Smooth muscle cell (in vitro differentiated cells): ENCODE data around the gene IFITM1. TPM values are rescaled to one million over a fixed set of nuclear protein-coding genes. Genes with fewer than 3 reads are reported as not detected.
A peak's percentile ranks its signal among the peaks of the same experiment; 100 is the strongest.

ENCODE experiments used
- DNase-seq: peaks from one replicate; lab custom pipeline; 2025; ENCODE audit not compliant: unreplicated experiment; lab: John Stamatoyannopoulos, UW
- H2AFZ ChIP-seq: fragments of 200-600 bp; sonication (generic); 2 replicates; pipeline ENCODE4 v1.6.0; 2016; ENCODE audit warnings: antibody characterized with exemption, low read depth, mild to moderate bottlenecking
- H3F3A ChIP-seq: fragments of 200-600 bp; sonication (generic); 2 replicates; pipeline ENCODE4 v1.6.0; 2017; ENCODE audit warnings: antibody characterized with exemption, low read depth
- H3K27ac ChIP-seq: fragments of 200-600 bp; sonication (generic); 2 replicates; pipeline ENCODE4 v1.5.1; 2016; ENCODE audit warnings: low read depth, mild to moderate bottlenecking
- H3K27me3 ChIP-seq: fragments of 200-600 bp; sonication (generic); 2 replicates; pipeline ENCODE4 v1.6.1; 2016; ENCODE audit warnings: low read depth, mild to moderate bottlenecking
- H3K36me3 ChIP-seq: fragments of 200-600 bp; sonication (generic); 2 replicates; pipeline ENCODE4 v1.5.1; 2016; ENCODE audit warnings: low read depth
- H3K4me1 ChIP-seq: fragments of 200-600 bp; sonication (generic); 2 replicates; pipeline ENCODE4 v1.5.1; 2016; ENCODE audit warnings: low read depth
- H3K4me2 ChIP-seq: fragments of 200-600 bp; sonication (generic); 2 replicates; pipeline ENCODE4 v1.6.0; 2016; ENCODE audit warnings: mild to moderate bottlenecking
- H3K4me3 ChIP-seq: fragments of 200-600 bp; sonication (generic); 2 replicates; pipeline ENCODE4 v1.5.1; 2016; ENCODE audit warnings: mild to moderate bottlenecking
- H3K79me2 ChIP-seq: fragments of 200-600 bp; sonication (generic); 2 replicates; pipeline ENCODE4 v1.6.0; 2016; ENCODE audit warnings: low read depth, mild to moderate bottlenecking
- H3K9ac ChIP-seq: fragments of 200-600 bp; sonication (generic); 2 replicates; pipeline ENCODE4 v1.6.0; 2016; ENCODE audit warnings: low read depth
- H3K9me3 ChIP-seq: fragments of 200-600 bp; sonication (generic); replicated peaks from 2 replicates; pipeline ENCODE4 v1.5.1; 2016; ENCODE audit warnings: low read depth
- H4K20me1 ChIP-seq: fragments of 200-600 bp; sonication (generic); 2 replicates; pipeline ENCODE4 v1.6.0; 2016; ENCODE audit warnings: low read depth
- WGBS: methylation state at CpG from one replicate; pipeline ENCODE4 v1.1.7; 2016; ENCODE audit warnings: low lambda C conversion rate; 5-methylcytosine and 5-hydroxymethylcytosine counted together
- polyA plus RNA-seq: library from polyadenylated mRNA; unstranded; fragments of >200 nt; fragmentation: Nextera tagmentation; extraction: Ambion mirVana; gene quantifications from 2 replicates; pipeline ENCODE4 v1.2.1, GENCODE V29; 2016
- total RNA-seq: library from RNA; depleted of rRNA; stranded (reverse); fragments of >200 nt; gene quantifications from 2 replicates; pipeline ENCODE4 v1.2.3, GENCODE V29; 2014
- TF ChIP-seq, protein P1 (sequence below): fragments of 200-600 bp; sonication (generic); IDR thresholded peaks from 2 replicates; pipeline ENCODE4 v1.5.1; 2017; ENCODE audit warnings: borderline replicate concordance, mild to moderate bottlenecking, antibody characterized with exemption; ENCODE audit not compliant: insufficient read depth, poor library complexity, severe bottlenecking

The IFITM1 gene
- total and polyA plus RNA-seq, 2 experiments from 2014 or later, result 355 to 726 TPM

DNA sequence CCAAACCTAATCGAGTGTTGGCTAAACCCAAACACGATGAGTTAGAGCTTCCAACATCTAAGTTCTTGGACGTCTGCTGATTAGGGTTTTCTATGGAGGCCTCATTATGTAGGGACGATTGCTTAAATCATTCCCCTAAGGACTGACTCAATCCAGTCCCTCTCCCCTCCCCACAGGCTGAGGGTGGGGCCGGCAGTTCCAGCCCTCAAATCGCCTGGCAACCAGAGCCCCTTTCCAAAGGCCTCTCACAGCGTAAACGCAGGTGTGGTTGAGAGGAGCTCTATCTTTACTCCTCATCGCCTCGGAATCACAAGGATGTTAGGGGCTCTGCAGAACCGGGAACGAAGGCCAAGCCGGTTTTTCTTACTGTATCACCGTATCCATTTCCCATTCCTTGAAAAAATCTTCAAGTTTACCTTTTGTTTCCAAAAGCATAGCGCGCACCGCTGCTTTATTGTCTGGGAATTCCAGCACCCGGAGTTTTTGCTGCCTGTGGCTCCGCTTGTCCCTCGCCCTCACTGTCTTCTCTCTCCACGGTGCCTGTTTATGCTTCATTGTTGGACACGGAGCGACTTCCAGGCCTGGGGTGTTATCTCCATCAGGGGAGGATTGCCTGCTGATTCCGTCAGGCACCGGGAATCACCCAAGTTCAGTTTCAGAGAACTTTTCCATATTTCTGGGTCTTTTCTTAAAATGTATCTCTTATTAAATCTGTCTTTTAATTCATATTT, 20.6 kb downstream of the IFITM1 start:
- no peaks in the 10 kb centered on the region for H3K9me3 ChIP-seq

DNA sequence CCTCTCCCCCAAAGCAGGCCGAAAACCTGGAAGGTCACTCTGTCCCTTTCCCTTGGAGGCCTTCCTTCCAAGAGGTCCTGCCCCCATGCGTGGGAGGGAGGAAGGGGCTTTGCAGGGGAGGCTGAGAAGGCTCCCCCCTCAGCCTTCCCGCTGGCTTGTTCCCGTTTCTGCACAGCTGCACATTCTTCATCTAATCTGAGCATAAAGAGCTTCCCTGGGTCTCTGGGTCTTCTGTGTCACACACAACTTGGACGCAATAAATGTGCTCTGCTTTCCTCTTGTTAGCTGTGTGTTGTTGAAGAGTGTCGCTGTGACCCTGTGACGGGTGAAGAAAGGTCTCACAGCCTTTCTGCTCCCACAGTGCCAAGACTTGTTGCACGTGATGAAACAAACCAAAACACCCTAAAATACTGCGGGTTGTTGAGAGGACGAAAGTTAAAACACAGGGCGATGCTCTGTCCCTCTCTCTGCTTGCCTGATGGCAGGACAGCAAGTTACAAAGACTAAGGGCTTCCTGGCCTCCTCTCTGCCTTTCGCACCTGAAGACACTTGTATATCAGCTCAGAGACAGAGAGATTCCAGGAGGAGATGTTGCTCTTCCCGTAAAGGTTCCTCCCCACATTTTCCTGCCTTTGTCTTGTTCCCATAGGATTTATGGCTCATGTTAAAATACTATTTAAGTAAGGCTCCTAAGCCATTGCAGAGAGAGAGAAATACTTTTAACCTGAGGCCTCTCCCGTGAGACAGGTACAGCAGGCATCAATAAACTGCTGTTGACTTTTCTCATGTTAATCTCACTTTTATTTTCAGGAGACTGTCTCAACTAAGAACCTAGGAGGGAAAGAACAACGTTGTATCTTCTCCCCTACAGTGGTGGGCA, 22.2 kb downstream of the IFITM1 start:
- peaks cover 4% of the 10 kb centered on the region for H3K27me3 ChIP-seq
- no peak overlapping the region for H3K9ac ChIP-seq
- peak overlapping the region; percentile 45 for H2AFZ ChIP-seq
- DNase-seq, result no peak
- TF ChIP-seq, protein P1, sequence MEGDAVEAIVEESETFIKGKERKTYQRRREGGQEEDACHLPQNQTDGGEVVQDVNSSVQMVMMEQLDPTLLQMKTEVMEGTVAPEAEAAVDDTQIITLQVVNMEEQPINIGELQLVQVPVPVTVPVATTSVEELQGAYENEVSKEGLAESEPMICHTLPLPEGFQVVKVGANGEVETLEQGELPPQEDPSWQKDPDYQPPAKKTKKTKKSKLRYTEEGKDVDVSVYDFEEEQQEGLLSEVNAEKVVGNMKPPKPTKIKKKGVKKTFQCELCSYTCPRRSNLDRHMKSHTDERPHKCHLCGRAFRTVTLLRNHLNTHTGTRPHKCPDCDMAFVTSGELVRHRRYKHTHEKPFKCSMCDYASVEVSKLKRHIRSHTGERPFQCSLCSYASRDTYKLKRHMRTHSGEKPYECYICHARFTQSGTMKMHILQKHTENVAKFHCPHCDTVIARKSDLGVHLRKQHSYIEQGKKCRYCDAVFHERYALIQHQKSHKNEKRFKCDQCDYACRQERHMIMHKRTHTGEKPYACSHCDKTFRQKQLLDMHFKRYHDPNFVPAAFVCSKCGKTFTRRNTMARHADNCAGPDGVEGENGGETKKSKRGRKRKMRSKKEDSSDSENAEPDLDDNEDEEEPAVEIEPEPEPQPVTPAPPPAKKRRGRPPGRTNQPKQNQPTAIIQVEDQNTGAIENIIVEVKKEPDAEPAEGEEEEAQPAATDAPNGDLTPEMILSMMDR, result no peak
- H3K4me1 ChIP-seq, result peaks cover 43% of the 10 kb centered on the region
- no peak overlapping the region for H3K4me3 ChIP-seq
- H4K20me1 ChIP-seq, result no peaks in the 10 kb centered on the region
- no peaks in the 10 kb centered on the region for H3F3A ChIP-seq
- no peaks in the 10 kb centered on the region for H3K9me3 ChIP-seq
- no peaks in the 10 kb centered on the region for H3K36me3 ChIP-seq
- H3K27ac ChIP-seq, result peak overlapping the region; percentile 87
- H3K79me2 ChIP-seq, result no peaks in the 10 kb centered on the region
- peak overlapping the region; percentile 77 for H3K4me2 ChIP-seq
- 33% methylated on average over 15 of the region's 15 CpGs for WGBS

More for the DNA sequence above, 20.6 kb downstream of the IFITM1 start:
- 3% methylated on average over 25 of the region's 25 CpGs for WGBS
- H2AFZ ChIP-seq, result peak overlapping the region; percentile 51
- peak overlapping the region; percentile 77 for H3K4me2 ChIP-seq
- H3K27me3 ChIP-seq, result no peaks in the 10 kb centered on the region
- TF ChIP-seq, protein P1, result no peak
- no peaks in the 10 kb centered on the region for H4K20me1 ChIP-seq
- peak overlapping the region; percentile 31 for H3K9ac ChIP-seq
- H3K4me3 ChIP-seq, result peak overlapping the region; percentile 23
- DNase-seq, result no peak
- H3K36me3 ChIP-seq, result no peaks in the 10 kb centered on the region
- H3K79me2 ChIP-seq, result no peaks in the 10 kb centered on the region
- peaks cover 2% of the 10 kb centered on the region for H3F3A ChIP-seq
- H3K4me1 ChIP-seq, result peaks cover 38% of the 10 kb centered on the region
- H3K27ac ChIP-seq, result peak overlapping the region; percentile 87

DNA sequence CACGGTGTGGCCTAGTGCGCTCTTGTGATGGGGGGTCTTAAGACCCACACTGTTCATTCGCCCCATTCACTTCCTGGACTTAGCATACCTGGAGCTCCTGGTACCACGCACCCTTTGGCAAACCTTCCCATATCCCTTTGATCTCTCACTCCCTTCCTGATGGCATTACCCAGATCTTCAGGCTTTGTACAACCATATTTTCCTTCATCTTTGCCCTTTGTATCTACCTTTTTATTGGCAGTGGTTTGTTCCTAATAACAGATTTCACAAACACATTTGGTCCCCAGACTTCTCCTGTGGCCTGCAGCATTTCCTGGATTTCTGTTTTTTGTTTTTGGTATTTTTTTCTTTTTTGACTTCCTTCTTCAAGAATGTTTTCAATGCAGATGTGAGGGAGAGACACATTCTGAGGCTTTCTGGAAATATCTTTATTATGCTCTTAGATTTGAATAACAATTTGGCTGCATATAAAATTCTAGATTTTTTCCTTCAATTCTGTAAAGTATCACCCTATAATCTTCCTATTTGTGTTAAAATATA, 22.9 kb downstream of the IFITM1 start:
- DNase-seq, result no peak
- no peaks in the 10 kb centered on the region for H3K9me3 ChIP-seq
- TF ChIP-seq, protein P1, result no peak
- peak overlapping the region; percentile 21 for H2AFZ ChIP-seq
- peaks cover 43% of the 10 kb centered on the region for H3K4me1 ChIP-seq
- peak overlapping the region; percentile 77 for H3K4me2 ChIP-seq
- H3K36me3 ChIP-seq, result no peaks in the 10 kb centered on the region
- H3K9ac ChIP-seq, result no peak overlapping the region
- peak overlapping the region; percentile 87 for H3K27ac ChIP-seq
- no peaks in the 10 kb centered on the region for H3K79me2 ChIP-seq
- no peak overlapping the region for H3K4me3 ChIP-seq
- H3F3A ChIP-seq, result no peaks in the 10 kb centered on the region
- WGBS, result 73% methylated on average over 4 of the region's 4 CpGs
- H4K20me1 ChIP-seq, result no peaks in the 10 kb centered on the region
- peaks cover 4% of the 10 kb centered on the region for H3K27me3 ChIP-seq
